ENCODE measurements around the gene HCAR1.
"Not testable (repeated sequence)": the region's sequence is repeated elsewhere in the genome, so short reads cannot be mapped to it uniquely, and the experiment has no call there.

HCAR1 gene

DNA sequence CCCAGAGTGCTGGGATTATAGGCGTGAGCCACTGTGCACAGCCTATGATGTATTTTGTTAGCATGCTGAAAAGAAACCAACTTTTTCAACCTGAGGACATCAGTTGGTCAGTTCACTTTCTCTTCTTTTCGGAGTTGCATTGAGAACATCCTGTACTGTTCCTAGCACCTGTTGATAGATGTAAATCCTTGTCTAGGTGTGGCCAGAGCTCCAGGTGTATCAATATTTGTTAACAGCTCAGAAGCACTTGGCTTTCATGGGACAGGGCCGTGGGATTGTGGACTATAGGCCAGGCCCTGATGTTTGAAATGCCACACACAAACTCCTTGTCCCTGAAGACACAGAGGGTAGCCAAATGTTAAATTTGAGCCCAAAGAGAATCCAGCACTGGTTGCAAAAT lies 42.4 kb downstream of the HCAR1 start:
- no peak overlapping the region for H3K4me3 ChIP-seq (ENCODE audit: low read depth, low read length)
- TF ChIP-seq, protein P1, sequence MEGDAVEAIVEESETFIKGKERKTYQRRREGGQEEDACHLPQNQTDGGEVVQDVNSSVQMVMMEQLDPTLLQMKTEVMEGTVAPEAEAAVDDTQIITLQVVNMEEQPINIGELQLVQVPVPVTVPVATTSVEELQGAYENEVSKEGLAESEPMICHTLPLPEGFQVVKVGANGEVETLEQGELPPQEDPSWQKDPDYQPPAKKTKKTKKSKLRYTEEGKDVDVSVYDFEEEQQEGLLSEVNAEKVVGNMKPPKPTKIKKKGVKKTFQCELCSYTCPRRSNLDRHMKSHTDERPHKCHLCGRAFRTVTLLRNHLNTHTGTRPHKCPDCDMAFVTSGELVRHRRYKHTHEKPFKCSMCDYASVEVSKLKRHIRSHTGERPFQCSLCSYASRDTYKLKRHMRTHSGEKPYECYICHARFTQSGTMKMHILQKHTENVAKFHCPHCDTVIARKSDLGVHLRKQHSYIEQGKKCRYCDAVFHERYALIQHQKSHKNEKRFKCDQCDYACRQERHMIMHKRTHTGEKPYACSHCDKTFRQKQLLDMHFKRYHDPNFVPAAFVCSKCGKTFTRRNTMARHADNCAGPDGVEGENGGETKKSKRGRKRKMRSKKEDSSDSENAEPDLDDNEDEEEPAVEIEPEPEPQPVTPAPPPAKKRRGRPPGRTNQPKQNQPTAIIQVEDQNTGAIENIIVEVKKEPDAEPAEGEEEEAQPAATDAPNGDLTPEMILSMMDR (IDR thresholded peaks at IDR 0.05; ENCODE audit: low read depth, low read length, missing control alignments): no peak
- no peak for DNase-seq (ENCODE audit: low read depth)

DNA sequence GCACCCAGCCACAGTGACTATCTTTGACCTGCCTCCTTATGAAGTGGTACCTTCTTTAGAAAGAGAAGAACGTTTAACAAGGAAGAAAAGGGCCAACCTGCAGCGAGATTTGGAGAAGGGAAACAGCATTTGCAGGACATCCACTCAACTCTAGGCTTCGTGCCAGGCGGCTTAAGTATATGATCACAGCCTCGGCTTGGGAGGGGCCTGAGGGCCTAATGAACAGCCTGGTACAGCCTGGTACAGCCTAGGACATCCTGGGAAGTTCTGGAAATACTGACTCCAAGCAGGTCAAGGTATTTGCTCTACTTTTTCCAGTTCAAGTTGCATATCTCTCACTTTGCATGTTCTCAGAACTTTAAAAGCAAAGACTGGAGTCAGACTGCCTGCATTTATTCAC lies 43.6 kb downstream of the HCAR1 start:
- no peak for DNase-seq (ENCODE audit: low read depth)
- H3K4me3 ChIP-seq (ENCODE audit: low read depth, low read length): no peak overlapping the region
- TF ChIP-seq, protein P1 (IDR thresholded peaks at IDR 0.05; ENCODE audit: low read depth, low read length, missing control alignments): no peak

DNA sequence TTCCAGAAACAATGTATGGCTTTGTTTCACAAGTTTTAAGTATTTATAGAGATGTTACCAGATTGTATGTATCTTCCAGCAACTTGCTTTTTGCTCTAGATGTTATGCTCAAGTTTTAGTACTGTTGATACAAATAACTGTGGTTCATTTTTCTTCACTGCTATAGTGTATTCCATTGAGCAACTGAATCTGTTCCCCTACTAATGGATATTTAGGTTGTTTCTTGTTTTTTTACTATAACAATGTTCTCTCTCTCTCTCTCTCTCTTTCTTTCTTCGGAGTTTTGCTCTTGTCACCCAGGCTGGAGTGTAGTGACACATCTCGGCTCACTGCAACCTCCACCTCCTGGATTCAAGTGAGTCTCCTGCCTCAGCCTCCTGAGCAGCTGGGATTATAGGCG lies 44.1 kb downstream of the HCAR1 start:
- TF ChIP-seq, protein P1 (IDR thresholded peaks at IDR 0.05; ENCODE audit: low read depth, low read length, missing control alignments): no peak

DNA sequence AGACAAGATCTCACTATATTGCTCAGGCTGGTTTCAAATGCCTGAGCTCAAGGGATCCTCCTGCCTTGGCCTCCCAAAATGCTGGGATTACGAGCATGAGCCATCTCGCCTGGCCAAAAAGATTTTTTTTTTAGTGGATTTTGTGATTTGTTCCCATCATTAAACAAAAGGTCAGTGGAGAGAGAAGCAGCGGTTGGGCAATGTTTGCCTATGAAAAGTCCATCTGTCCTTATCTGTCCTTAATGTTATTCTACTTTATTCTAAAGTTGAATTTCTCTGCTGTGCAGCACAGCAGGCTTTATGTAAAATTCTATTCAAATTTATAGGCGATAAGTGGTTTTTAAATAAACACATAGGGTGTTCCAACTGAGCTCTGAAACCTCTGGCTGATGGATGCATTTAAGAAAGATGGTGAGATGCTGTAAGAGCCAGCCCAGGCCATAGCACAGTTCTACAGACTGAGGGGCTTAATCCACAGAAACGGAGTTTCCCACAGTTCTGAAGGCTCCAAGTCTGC lies 46.3 kb downstream of the HCAR1 start:
- TF ChIP-seq, protein P1 (IDR thresholded peaks at IDR 0.05; ENCODE audit: low read depth, low read length, missing control alignments): no peak
- no peak overlapping the region for H3K4me3 ChIP-seq (ENCODE audit: low read depth, low read length)
- DNase-seq (ENCODE audit: low read depth): no peak

More for the DNA sequence above, 44.1 kb downstream of the HCAR1 start:
- no peak overlapping the region for H3K4me3 ChIP-seq (ENCODE audit: low read depth, low read length)
- no peak for DNase-seq (ENCODE audit: low read depth)

DNA sequence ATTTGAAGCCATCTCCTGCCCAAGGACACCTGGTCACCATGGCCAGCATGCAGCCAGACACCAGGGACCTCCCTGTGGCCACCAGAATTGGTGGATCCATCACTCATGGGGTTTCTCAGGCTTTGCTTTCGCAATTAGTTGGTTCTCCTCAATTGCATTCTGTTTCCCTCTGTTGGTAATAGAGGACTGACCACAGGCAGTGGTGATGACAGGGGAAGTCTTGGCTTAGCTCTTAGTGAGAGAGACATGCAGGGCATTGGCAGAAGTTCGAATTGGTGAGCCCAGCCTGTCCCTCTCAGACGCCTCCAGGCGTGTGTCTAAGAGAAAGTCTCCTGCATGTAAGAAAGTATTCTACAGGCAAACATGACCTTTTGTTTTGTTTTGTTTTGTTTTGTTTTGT lies 48.8 kb downstream of the HCAR1 start:
- TF ChIP-seq, protein P1 (IDR thresholded peaks at IDR 0.05; ENCODE audit: low read depth, low read length, missing control alignments): no peak
- no peak overlapping the region for H3K4me3 ChIP-seq (ENCODE audit: low read depth, low read length)
- no peak for DNase-seq (ENCODE audit: low read depth)

DNA sequence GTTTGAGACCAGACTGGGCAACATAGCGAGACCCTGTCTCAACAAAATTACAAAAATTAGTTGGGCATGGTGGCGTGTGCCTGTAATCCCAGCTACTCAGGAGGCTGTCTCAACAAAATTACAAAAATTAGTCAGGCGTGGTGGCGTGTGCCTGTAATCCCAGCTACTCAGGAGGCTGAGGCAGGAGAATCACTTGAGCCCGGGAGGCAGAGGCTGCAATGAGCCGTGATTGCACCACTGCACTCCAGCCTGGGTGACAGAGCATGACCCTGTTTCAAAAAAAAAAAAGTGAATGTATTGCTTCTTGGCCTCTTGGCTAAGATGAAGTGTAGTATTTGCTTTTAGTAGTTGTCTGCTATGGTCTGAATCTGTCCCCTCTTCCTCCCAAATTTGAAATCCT lies 49.7 kb downstream of the HCAR1 start:
- H3K4me3 ChIP-seq (ENCODE audit: low read depth, low read length); DNase-seq (ENCODE audit: low read depth): not testable (repeated sequence)

DNA sequence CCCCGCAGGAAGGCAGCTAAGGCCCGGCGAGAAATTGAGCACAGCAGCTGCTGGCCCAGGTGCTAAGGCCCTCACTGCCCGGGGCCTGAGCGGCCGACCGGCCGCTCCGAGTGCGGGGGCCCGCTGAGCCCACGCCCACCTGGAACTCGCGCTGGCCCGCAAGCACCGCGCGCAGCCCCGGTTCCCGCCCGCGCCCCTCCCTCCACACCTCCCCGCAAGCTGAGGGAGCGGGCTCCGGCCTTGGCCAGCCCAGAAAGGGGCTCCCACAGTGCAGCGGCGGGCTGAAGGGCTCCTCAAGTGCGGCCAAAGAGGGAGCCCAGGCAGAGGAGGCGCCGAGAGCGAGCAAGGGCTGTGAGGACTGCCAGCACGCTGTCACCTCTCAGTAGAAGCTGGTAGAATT lies 53.9 kb downstream of the HCAR1 start:
- not testable (repeated sequence) for DNase-seq (ENCODE audit: low read depth); H3K4me3 ChIP-seq (ENCODE audit: low read depth, low read length)
